Stimulated activated CD8-positive, alpha-beta memory T cell treated with anti-CD3 and anti-CD28 coated beads, Interleukin-4, amount 100 ng/mL, for 4 hours (primary cell): ENCODE measurements around the gene SMIM41.

ENCODE experiments used
- DNase-seq, 2 donors: peaks; one replicate each; pipeline ENCODE4 v3.0.0-alpha.2; 2020; ENCODE audit warnings: low read depth in 2 of 2, low spot score in 1 of 2

SMIM41 gene

DNA sequence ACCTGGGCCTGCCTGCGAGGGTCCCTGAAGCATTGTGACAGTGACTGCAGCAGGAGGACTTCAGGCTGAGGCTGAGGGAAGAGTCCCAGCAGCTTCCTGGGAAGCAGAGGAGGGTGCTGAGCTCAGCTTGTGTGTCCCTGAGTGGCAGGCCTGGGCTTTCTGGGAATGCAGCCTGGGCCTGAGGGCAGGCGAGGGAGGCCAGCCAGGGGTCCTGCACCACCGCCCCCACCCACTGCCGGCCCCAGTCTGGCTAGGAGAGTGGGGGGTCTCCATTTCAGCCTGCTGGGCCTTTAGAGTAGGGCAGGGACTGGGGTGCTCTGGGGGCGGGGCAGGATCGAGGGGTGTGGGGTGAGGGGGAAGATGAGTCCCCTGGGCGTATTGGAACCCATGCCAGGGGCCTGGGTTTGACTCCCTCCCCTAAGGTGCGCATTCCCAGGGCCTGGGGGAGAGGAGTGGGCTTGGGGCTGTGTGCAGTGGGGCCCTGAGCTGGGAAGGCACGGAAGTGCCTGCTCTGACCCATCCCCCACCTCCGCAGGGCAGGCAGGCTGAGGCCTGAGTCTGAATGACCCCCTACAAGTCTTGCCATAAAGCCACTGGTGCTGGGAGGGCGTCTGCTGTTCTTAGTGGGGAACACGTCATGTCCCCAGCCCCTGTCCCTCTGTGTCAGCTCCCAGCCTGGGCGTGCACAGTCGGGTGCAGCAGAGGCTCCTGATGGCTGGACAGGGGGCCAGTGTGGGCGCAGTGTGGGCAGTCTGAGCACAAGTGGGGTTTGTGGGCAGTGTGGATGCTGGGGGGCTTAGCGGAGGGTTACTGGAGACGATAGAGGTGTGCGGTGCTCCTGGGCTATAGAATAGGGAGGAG lies 66.0 kb downstream of the SMIM41 start:
- DNase-seq, result no peak

GRCh38 chr12:52146089-52146821 lies 66.8 kb downstream of the SMIM41 start:
- DNase-seq, result no peak

- no peak for DNase-seq
Measured at GRCh38 chr12:52146822-52147366, 67.4 kb downstream of the SMIM41 start.

GRCh38 chr12:52147367-52147963 lies 68.0 kb downstream of the SMIM41 start:
- DNase-seq, result no peak

- DNase-seq, result no peak
Measured at GRCh38 chr12:52147964-52148463, 68.5 kb downstream of the SMIM41 start.

DNA sequence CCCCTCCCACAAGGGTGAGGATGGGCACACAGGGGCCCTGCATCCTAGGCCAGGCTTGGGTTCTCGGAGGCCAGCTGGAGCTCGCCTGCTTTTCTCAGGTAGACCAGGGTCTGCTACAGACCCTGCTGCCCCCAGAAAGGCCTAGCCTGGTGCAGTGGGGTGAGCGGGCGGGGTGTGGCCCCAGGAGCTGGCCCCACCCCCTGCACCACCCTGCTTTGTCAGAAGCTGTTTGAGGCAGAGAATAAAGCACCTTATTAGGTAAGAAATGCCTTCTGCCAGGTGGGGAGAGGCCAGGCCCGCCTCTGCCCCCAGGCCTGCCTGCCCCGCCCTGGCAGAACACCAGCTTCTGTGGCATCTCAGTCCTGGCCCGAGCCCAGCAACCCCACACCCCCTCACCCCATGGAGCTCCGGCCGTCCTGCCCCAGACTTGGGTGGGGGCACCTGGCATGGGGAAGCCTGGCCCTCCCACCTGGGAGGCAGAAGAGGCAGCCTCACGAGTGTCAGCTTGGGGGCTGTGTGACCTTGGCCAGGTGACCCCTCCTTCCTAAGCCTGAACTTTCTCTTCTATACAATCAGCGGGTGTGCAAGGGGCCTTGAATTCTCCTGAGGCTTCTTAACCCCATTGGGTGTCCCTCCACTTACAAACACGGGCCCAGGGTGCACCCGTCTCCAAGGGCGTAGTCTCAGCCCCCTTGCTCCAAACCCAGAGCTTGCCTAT lies 69.1 kb downstream of the SMIM41 start:
- DNase-seq, result no peak

DNA sequence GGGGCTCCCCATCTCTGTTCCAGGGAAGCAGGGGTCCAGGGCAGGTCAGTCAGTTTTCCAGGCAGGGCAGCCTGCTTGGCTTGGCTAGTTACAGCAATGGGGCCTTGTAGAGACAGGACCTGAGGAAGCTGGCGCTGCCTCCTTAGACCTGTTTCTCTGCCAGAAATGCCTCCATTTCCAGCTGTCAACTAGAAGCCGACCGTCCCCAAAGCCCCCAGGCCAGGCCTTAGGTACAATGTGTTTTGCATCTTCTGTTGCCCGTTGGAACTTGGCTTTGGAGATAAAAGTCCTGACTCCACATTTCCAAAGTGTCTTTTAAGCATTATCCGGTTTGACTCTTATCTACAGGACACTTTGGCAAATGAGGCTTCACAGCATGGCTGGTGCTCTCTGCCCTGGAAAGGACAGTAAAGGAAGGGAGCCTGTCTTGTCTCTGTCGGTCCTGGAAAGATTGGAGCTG lies 69.7 kb downstream of the SMIM41 start:
- no peak for DNase-seq

DNA sequence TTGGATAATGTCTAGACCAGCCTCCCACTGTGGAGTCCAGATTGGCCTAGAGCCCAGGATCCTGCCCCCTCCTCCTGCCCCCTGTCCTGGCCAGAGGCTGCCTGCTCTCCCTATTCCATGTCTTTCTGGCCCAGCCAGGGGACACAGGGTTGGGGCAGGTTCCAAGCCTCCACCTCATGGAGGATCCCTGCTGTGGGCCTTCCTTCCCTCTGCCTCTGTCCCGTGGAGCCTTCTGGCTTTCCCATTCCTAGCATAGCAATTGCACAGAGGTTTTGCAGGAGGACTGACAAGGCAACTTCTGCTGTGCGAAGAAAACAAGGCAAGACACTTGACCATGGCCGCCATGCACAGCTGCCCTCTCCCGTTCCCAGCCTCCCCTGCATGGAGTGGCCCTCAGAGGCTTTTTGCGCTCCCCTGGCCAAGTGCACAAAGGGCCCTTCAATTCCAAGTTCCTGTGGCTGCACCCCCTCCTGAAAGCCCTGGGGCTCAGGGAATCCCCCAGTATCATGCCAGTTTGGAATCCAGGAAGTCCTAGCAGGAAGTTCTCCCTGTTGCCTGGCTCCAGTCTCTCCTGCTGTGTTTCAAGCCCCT lies 70.2 kb downstream of the SMIM41 start:
- no peak for DNase-seq

DNA sequence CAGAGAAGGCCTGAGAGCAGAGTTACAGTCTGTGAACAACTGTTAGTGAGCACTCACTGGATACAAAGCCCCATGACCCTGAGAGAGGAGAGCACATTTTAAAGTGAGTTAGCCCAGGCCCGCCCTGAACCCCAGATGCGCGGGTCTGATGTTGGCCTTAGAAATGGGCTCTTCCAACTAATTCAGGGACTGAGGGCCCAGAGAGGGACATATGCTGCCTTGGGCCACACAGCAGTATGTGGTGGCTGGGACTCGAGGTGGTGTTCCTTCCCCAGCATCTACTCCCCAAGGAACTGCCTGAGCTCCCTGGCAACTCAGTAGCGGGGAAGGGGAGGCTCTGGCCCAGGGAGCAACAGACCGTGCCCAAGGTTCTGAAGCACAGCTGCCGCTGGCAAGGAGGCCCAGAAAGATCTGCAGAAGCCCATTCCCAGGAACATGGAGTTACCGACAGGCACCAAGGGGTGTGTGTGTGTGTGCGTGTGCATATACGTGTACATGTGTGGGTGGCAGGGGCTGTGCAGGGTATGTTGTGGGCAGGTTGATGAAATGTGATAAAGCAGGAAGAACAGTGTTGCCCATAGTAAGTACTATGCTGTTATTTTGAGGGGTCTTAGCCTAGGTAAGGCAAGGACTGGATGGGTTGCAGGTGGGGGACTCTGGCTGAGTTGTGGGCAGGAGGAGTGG lies 71.8 kb downstream of the SMIM41 start:
- DNase-seq, result no peak

DNA sequence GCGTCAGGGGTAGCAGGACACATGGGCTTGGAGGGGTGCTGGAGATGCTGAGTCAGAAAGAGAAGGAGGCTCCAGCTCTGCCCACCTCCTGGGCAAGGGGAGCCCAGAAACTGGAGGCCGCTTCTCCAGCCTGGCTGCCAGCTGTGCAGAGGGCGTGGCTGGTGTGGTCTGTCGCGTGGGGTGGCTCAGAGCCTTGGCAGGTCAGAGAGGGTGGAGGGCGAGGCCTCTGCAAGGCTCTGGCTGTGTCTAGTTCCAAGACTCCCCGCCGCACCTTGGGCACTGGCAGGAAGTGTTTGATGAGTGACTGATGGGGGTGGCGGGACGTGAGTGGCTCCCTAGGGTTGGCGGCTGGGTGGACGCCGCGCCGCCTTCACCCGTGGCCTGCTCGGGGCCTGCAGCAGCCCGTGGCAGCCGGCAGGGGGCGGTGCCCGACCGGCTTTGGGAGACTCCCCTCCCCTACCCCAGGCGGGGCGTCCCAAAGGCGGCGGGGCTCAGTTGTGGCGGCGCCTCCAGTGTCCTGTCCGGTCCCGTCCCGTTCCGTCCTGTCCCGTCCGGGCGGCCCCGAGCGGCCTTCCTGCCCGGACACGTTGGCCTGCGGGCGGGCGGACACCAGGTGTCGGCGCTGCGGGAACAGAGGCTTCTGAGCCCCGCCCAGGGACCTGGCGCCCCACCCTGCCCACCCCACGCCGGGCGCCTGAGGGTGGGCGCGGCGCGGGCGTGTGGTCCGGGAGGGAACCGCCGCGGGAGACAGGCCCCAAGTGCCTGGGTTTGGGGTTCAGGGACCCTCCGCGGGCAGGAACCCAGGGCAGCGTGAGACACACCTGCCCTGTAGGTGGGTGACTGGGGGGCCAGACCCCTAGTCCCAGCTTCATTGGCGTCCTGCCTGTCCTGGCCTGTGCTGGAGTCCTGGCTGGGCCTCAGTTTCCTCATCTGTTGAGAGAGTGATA lies 72.6 kb downstream of the SMIM41 start:
- peak; percentile 21 to 40 for DNase-seq

GRCh38 chr12:52152905-52153317 lies 73.4 kb downstream of the SMIM41 start:
- DNase-seq, result no peak

GRCh38 chr12:52155048-52155868 lies 75.8 kb downstream of the SMIM41 start:
- no peak for DNase-seq

DNA sequence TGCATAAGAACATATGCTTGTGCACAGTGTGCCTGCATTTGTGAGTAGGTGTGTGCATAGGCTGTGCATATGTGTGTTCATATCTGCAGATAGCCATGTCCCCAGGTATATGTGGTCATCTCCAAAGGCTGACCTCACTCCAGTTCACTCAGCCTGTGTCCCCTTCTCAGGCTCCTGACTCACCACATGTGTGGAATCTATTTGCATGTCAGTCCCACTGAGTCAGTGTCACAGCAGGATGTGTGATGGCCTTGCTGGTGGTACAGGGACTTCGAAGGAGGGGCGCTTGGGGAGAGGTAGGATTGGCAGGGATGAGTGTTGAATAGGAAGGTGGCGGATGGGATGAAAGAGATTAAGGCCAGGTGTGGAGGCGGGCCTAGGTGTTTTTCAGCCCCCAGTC lies 76.8 kb downstream of the SMIM41 start:
- no peak for DNase-seq

DNA sequence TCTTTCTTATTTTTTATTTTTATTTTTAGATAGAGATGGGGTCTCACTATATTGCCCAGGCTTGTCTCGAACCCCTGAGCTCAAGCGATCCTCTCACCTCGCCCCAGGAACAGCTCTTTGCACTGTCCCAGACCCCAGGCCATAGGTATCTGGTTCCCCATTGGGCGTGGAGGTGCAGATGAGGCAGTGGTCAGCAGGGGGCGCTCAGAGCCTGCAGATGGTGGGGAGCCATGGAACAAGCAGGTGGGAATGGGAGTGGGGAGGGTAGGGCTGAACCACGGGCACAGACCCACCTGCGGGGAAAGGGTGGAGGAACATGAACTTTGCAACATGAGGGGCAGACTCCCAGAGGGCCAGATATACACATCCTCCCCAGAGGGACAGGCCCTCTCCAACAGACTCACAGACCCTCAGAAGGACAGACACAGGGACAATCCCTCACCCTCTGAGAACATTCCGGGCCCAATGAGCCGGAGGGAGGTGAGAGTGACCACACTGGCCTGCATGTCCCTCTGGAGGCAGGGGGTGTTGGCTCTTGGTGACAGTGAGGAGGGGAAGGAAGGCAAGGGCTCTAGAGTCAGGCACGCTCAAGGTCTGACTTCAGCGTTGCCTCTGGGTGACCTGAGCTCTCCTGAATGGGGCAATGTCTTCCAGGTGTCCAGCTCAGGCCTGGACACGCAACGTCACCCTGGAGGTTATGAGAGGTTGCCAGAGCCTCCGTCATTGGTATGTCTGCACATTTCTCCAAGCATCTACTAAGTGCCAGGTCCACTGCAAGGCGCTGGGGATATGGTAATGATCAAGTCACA lies 77.5 kb downstream of the SMIM41 start:
- peak; percentile 26 to 59 for DNase-seq

DNA sequence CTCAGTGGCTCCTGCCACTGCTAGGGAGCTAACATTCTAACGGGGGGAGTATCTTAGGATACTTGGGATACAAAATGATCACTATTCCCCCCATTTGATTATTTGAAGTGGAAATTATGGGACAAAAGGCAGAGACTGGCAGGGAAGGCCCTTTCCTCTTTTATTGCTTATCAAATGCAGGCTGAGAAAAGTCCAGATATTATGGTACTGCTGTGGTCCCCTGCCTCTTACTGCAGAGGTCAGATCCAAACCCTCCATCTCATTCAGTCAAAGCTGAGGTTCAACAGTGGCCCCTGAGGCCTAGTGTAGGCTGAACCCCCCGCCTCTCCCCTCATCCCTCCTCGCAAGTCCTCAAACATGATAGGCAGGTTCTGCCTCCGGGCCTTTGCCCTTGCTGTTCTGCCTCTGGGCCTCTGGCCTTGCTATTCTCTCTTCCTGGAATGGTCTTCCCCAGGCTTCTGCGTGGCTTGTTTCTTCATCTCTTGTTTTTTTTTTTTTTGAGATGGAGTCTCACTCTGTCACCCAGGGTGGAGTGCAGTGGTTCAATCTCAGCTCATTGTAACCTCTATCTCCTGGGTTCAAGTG lies 78.2 kb downstream of the SMIM41 start:
- DNase-seq, result no peak
